ENCODE results near the gene FAM53A. TPM values are rescaled to one million over a fixed set of nuclear protein-coding genes. Genes with fewer than 3 reads are reported as not detected.

FAM53A gene
- total and polyA plus RNA-seq, 2 of the 13 experiments (the other 11 are each of a cell fraction or from before 2014, with no cell fraction given): 0.48 to 1.1 TPM

GRCh38 chr4:1712216-1713002 is 28.3 kb upstream of the FAM53A start, which contains the start of gene SLBP (continued):
- TF ChIP-seq CBX2 (IDR thresholded peaks at IDR 0.05; ENCODE audit: low read depth, low read length): no peak
- peak; percentile 94 for TF ChIP-seq CBX2 (CRISPR knock-in tag; IDR thresholded peaks at IDR 0.05; ENCODE audit: low read depth)
- no peak for TF ChIP-seq ZBTB33 (CRISPR knock-in tag; IDR thresholded peaks at IDR 0.05)
- TF ChIP-seq IRF1 (CRISPR knock-in tag; IDR thresholded peaks at IDR 0.05; ENCODE audit: low read depth): peak; percentile 95
- no peak for TF ChIP-seq GABPA (IDR thresholded peaks at IDR 0.05; ENCODE audit: low read depth, low read length)
- TF ChIP-seq GABPA (CRISPR knock-in tag; IDR thresholded peaks at IDR 0.05; ENCODE audit: low read depth): peak; percentile 83
- peak; percentile 94; the same call in 1 of the 2 replicates for TF ChIP-seq ZNF776 (CRISPR knock-in tag; IDR thresholded peaks at IDR 0.05)
- TF ChIP-seq JUN (CRISPR knock-in tag; IDR thresholded peaks at IDR 0.05): peak; percentile 79
- no peak for TF ChIP-seq MBNL3 (CRISPR knock-in tag; conservative IDR thresholded peaks at IDR 0.05)
- no peak for TF ChIP-seq ZNF282 (IDR thresholded peaks at IDR 0.05; ENCODE audit: partially characterized antibody)
- TF ChIP-seq ZNF143 (CRISPR knock-in tag; IDR thresholded peaks at IDR 0.05): peak; percentile 67
- TF ChIP-seq GLI4 (CRISPR knock-in tag; IDR thresholded peaks at IDR 0.05; ENCODE audit: borderline replicate concordance): peak; percentile 47; the same call in 1 of the 2 replicates
- peak; percentile 97; the same call in 1 of the 2 replicates for TF ChIP-seq ZNF747 (CRISPR knock-in tag; IDR thresholded peaks at IDR 0.05; ENCODE audit: borderline replicate concordance)
- TF ChIP-seq RAD51 (IDR thresholded peaks at IDR 0.05; ENCODE audit: borderline replicate concordance): no peak
- TF ChIP-seq ZNF275 (CRISPR knock-in tag; IDR thresholded peaks at IDR 0.05; ENCODE audit: borderline replicate concordance): peak; percentile 99
- no peak for TF ChIP-seq SKI (IDR thresholded peaks at IDR 0.05; ENCODE audit: partially characterized antibody)
- TF ChIP-seq ZNF235 (CRISPR knock-in tag; IDR thresholded peaks at IDR 0.05; ENCODE audit: borderline replicate concordance): peak; percentile 73
- no peak for TF ChIP-seq HNRNPH1 (optimal IDR thresholded peaks at IDR 0.05; ENCODE audit: low read depth, low read length)
- TF ChIP-seq GPBP1L1 (CRISPR knock-in tag; IDR thresholded peaks at IDR 0.05): no peak

All from HepG2 (cell line).